Keratinocyte (primary cell): ENCODE measurements around the gene FBXL17.

Source experiments
- CTCF ChIP-seq, 3 experiments: IDR thresholded peaks in 1 of 3; conservative IDR thresholded peaks in 1 of 3; optimal IDR thresholded peaks in 1 of 3; 2 replicates in 2 of 3; 3 replicates in 1 of 3; pipeline versions ENCODE3 to v1.5.1; 2011; ENCODE audit warnings: low read length in 3 of 3, mild to moderate bottlenecking in 3 of 3, moderate library complexity in 2 of 3, control low read depth in 1 of 3, inconsistent platforms in 1 of 3; ENCODE audit not compliant: insufficient read depth in 2 of 3; ENCODE audit errors: extremely low read depth in 1 of 3
- EZH2 ChIP-seq: IDR thresholded peaks from one replicate; pipeline ENCODE4 v1.6.1; 2012; ENCODE audit warnings: inconsistent platforms, mild to moderate bottlenecking, low read length, moderate library complexity

GRCh38 chr5:108232805-108233204 is 149.1 kb downstream of the FBXL17 start:
- no peak for TF ChIP-seq EZH2
- TF ChIP-seq CTCF (optimal IDR thresholded peaks at IDR 0.05 in 1 of 3, IDR thresholded peaks at IDR 0.05 in 1 of 3, conservative IDR thresholded peaks at IDR 0.05 in 1 of 3; ENCODE audit: extremely low read depth in 1 of 3, insufficient read depth in 2 of 3, low read length in 3 of 3) = no peak
